Iris pigment epithelial cell (primary cell): ENCODE measurements around the gene SKAP1.
"Not testable (repeated sequence)": the region's sequence is repeated elsewhere in the genome, so short reads cannot be mapped to it uniquely, and the experiment has no call there.

Source experiments
- DNase-seq: peaks from one replicate; pipeline ENCODE4 v3.0.0-alpha.2; 2011; ENCODE audit warnings: low read depth

SKAP1 gene

DNA sequence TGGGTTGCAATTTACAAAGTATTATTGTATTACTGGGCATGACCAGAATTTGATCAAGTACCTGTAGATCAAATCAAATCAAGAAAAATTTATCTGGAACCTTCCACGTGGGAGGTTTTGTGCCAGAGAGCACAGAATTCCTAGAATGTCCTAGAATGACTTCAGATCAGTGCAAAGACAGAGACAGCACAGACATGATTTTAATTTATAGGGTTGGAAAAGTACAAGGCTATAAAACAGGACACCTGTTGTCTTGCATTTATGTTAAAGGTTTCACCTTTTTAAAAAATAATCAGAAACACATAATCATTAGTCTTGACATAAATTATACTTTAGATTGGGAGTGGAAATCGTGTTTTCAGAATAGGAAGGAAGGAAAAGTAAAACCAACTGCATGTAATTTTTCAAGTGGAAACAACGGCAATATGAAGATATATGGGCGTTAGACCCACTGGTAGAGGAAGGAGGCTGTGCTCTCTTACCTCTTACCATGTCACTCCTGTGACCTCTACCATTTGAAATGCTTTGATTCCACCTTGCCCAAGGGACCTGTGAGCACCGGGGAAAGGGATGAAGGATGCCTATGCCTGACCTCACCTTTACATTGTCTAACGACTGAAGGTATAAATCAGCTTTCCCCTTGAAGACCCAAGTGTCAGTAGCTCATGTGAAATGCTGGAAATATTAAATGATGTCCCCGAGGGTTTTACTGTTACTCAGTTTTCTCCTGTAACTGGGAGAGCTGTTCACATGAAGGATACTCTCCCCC is 222.1 kb downstream of the SKAP1 start:
- no peak for DNase-seq

DNA sequence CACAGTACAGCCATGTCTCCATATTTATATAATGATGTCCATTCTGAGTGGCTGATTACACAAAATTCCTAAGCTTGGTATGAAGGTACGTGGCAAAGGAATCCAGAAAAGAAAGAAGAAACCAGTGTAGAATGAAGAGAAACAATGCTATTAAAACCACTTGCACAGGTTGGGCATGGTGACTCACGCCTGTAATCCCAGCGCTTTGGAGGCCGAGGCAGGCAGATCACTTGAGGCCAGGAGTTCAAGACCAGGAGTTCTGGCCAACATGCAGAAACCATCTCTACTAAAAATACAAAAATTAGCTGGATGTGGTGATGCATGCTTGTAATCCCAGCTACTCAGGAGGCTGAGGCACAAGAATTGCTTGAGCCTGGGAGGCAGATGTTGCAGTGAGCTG is 223.0 kb downstream of the SKAP1 start:
- peak; percentile 39 for DNase-seq

DNA sequence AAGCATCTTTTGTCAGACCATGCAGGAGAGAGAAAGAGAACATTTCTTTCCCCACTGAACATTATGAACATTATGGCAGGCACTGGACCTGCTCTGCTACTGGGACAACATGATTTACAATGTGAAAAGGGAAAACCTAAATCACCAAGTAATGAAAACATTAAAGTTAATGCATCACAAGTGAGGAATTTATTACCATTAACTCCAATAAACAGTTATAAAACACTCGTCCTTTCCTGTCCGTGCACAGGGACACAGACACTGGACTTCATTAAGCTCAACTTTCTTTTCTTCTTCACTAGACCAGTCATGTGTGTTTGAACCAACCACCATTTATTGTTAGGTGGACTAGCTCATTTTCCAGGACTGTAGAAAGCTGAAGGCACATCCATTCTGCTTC is 227.1 kb downstream of the SKAP1 start:
- no peak for DNase-seq

DNA sequence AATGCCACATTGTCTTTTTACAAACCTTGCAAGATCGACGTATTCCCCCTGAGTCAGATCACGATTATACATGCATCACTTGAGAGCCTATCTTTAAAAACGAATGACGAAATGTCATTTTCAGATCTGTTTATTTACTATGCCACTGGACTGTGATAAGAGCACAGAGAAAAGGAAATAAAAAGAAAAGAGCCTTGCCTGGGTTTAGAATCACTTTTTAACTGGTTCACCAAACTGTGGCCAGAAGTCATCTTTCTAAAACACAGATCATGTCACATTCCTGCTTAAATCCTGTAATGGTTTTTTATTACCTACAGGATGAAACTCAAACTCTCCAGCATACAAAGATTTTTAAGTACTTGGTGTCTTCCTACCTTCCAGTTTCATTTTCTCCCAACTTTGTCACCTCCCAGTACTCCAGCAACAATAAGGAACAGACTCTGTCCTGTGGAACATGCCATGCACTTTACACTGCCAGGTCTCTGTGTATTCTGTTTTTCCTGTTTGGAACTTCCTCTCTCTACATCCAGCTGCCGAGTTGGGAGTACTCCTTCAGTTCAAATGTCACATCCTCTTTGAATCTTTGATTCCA is 231.0 kb downstream of the SKAP1 start:
- peak; percentile 14 for DNase-seq

DNA sequence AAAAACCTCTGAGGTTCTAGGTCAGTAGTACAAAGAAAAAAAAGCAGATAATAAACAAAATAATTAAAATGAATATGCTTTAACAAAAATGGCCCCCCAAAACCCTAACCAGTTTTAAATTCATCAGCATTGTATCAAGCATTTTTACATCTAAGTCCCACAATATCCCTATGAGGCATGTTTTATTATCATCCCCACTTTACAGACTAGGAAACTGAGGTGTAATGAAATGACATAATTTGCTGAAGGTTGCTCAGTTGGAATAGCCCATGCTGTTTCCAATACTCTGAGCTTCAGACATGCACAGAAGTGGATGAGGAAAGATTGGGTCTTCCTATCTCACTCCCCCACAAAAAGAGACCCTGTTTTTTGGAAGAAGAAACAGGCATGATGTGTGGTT is 234.1 kb downstream of the SKAP1 start:
- DNase-seq, result no peak

DNA sequence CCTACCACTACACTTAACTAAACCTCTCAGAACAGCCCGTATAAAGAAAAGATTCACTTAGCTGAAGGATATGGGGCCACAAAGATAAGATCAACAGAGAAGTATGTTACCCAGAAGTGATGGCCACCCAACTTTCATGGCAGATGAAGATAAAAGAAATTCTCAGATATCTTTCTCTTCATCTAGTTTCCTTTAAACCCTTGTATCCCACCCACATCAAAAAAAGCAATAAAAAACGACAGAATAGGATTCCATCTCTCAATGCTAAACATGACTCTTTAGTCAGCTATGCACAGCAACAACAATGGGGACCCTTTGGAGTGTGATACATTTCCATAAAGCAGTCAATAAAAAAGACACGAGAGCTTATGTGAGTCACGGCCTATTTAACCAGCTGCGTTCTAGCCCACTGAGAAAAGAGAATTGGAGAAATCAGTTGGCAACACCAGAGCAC is 235.9 kb downstream of the SKAP1 start:
- DNase-seq, result peak; percentile 45

DNA sequence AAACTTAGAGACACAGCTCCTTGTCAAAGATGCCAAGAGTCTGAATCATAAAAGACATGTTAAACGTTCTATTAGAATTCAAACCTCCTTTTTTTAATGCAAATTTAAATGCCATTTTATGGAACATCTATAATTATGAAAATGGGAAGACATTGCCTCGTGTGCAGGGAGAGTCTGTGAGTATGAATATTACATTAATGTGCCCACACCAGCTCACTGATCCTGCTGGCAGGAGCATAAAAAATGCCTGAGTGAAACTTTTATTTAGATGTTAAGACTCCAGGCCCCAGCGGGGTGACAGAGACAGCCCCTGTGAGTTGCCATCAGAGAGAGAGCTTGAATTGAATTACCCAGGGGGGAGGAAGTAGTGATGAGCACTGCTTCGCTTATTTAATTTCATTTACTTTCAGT is 237.7 kb downstream of the SKAP1 start:
- DNase-seq, result no peak

DNA sequence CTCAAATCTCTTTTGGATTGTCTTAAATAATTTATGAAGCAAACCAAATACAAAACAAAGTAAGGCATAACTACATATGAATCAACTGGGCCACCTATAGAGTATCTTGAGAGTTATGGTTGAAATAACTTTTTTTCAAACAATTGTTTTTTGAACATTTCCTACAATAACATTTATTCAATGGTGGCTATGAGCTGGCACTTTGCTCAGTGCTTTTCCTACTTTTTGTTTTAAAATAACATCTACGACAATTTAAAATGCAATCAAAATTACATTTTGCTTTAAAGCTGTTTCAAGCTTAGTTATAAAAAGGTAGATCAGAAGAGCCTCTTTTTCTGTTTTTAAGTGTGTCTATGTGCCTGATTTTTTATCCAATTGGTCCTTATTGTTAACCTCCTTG is 238.7 kb downstream of the SKAP1 start:
- no peak for DNase-seq

DNA sequence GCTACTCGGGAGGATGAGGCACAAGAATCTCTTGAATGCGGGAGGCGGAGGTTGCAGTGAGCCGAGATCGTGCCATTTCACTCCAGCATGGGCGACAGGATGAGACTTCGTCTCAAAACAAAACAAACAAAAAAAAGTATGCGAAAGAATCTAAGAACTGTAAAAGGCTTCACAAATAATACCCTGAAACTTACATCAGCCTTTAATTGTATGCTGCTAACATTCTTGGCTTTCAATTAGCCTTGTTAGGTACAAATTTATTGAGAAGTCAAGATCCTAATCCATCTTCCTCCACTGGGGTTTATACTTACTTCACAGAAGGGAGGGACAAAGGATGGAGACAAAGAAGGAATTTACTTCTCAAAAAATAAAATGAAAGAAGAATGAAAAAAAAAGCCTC is 239.1 kb downstream of the SKAP1 start:
- no peak for DNase-seq

DNA sequence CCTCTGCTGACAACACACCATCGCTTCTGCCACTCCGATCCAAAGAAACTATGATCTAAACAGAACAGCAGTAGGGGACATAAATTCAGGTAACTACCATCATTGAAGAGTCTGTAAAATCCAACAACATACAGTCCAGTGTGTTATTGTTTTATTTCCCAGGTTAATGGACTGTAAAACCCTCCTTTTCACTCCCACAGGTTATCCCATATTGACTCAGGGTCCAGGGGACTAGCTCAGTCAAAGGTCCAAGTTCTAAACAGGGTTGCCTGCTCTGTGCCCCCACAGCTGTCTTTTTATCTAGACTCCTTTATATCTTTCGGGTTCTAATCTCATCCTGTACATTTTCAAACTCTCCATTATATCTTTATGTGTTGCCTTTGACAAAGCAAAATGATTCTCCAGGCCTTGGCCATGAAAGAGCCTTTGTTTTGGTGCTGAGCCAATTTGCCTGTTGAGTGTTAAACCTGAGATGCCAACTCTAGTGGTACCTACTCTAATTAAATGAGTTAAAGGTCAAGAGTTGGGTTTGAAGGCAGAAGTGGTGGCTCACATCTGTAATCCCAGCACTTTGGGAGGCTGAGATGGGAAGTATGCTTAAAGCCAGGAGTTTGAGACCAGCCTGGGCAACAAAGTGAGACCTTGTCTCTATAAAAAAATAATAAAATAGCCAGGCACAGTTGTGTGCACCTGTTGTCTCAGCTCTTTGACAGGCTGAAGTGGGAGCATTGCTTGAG is 242.0 kb downstream of the SKAP1 start:
- DNase-seq, result no peak

DNA sequence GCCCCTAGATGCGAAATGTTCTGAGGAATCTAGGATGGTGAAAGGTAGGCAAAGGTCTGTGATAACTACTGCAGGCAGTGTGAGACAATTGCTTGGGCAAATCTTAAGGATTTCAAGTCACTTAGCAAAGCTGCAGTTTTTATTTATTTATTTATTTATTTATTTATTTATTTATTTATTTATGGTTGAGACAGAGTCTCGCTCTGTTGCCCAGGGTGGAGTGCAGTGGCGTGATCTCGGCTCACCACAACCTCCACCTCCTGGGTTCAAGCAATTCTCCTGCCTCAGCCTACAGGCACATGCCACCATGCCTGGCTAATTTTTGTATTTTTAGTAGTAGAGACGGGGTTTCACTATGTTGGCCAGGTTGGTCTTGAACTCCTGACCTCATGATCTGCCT is 243.7 kb downstream of the SKAP1 start:
- not testable (repeated sequence) for DNase-seq

DNA sequence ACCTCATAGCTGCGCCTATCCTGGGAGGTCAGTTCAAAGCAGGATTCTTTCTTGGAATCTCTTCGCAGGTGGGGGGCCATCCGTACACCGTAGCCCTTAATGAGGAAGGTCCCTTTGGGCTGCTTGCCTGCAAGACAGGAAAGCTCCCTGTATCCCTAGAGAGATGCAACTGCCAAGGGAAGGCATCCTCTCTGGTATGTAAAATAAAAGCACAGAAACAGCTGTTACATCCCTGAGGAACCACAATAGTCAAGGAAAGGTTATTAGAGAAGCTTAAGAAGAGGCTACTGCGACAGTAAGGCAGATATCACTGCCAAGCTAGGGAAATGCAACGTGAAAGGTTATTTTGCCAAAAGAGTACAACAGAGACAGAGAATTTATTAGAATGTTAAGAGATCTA is 245.3 kb downstream of the SKAP1 start:
- DNase-seq, result no peak

DNA sequence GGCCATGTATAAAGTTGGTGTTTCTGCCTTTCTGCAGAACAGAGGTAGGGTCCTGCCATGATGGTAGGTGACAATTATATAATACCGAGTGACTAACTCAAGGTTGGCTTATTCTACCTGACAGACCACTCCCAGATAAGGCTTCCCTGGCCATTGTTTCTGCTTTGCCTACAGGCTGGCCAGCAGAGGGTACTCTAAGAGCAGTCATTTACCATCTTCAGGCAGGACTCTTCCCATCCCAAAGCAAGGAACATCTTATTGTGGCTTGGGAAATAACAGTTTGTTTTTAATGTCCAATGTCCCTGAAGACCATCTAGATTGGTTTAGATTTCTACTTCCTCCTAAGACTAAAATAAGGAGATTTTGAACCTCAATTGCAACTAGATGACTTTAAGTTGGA is 248.4 kb downstream of the SKAP1 start:
- DNase-seq, result peak; percentile 16

DNA sequence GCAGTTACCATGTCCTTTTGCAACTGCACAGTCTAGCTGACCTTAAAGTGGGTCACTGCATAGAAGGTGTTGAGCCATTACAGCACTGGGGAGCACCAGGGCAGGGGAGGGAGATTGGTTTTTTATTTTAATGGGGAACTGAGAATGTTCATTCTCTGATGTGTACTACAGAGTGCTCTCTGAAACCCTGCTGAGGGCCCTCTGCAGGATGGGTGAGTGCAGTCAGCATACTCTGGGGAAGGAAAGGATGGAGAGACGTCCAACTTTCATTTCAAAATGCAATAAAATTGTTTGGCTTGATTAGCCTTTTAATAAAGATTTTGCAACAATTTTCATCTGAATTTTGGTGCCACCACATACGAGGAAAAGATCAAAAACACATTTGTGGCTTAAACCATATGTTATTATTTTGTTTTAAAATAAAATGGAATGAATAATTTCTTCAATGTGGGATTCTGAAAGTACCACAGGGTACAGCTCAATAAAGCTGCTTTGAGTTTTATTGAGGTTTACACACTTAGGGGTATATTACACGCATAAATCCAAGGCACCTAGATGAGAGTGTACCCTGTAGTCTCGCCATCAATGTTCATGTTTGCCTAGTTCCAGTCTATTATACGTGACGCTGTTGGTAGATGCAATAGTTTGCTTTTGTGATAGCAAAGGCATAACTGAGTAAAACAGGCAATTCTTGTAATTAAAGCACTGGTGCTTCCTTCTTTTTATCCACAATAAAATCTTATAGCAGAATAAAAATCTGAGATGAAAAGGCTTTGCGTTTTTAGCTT is 249.0 kb downstream of the SKAP1 start:
- DNase-seq, result no peak

DNA sequence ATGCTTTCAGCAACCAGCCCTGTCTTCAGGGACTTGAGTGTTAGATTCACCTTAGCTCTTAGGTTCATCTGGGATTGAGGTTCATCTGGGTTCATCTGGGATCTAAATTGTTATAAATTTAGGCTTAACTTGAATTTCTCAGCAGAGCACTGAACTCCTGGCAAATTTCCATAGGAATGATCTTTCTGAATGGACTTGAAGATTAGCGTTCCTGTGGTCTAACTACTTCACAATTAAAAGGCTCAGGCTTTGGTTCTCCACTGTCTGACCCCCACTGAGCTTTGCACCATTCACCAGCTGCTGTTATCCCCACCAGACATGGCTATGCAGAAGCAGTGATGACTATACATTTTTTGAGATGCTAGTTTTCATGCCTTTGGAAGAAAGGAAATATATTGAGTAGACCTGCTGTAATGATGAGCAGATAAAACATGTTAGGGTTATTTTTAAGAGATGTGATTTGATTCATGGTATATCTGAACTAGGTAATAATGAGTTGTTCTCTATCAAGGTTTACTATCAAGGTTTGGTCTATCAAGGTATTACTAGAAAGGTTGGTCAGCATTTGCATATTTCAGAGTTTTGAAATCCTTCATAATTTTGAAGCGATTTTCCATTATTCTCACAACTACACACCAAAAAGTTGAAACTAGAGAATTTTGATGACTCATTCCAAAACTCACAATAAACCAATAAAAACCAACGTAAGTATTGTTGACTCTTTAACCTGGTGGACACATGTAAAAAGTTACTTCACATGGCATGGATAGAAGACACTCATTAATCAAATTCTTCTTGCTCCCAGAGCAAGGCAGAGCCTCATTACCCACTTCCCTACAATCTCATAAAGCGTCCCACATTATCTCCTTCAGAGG is 250.7 kb downstream of the SKAP1 start:
- DNase-seq, result peak; percentile 34

DNA sequence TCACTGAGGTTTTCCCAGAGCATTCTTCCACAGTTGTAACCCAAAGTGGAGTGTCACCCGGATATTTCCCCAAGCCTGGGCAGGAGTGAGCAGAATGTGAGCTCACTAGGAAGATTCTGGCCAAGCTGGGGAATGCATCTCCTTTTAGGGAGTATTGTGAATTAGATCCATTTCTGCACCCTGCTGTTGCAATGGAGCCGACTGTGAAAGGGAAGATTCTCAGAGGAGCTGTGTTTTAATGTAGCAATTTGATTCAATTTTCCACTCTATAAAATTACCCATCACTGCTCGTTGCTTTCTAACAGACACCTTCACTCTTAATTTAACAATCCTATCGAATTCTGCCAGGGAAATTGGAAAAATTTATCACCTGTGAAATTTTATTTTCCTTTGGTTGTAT is 251.7 kb downstream of the SKAP1 start:
- DNase-seq, result no peak

DNA sequence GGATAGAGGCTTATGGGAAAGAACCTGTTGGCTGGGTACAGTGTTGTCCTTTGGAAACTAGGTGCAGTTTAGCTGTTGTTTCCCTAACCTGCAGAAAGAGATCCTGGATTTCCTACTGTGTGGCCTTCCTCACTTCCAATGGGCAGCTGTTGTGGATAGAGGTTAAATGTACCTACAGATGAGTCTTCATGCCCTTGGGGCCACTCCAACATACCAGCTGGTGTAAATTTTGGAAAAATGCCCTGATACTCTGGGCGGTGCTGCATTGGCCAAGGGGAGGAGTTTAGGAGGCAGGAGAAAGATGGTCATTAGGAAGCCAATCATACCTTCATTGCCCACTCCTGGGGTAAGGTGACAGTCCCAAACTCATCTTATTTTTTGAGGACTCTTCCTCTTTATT is 252.2 kb downstream of the SKAP1 start:
- DNase-seq, result no peak

DNA sequence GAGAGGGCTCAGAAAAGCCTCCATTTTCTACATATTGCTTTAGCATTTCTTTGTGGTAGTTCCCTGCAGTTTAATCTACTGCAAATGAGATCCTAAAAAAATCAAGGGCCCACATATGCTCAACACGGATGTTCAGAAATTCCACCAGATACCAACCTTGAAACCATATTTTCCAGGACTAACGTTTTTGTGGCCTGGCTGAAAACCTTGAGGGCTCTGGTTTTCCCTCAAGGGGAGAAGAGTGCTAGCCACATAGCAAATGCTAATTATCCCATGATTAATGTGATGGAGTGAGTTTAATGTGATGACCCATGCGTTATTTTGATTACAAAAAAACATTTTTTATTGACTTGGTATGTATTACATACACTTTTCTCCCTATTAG is 253.6 kb downstream of the SKAP1 start:
- DNase-seq, result no peak

DNA sequence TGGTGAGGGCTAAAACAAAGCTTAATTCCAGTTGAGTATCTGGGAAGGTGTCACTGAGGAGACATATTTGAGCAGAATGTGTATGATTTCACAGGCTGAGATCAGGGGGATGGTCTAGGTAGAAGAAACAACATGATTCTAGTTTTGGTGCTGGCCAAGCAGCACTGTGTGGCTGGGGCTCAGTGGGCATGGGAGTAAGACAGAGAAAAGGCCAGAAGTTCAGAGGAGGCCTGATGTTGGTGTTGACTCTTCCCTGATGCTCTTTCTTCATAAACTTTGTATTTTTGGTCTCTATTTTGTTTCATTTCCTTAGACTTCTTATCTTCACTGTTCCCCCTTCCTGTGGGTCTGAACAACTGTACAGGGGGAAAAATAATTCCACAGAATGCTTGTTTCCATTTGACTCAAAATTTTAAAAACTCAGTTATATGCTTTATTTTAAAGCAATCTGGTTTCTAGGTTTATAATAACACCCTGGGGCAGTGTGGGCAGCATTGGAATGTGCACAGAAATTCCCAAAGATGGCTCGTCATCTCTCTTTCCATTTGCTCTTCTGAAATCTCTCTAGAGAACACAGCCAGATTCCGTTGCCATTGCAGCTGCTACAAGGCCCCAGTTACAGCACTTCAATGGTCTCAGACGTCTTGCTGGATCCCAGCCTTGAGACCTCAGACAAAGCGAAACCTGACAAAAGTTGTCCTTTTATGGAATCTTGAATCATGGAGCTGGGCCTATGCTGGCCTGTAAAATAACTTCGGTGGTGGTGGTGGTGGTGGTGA is 254.1 kb downstream of the SKAP1 start:
- peak; percentile 44 for DNase-seq

DNA sequence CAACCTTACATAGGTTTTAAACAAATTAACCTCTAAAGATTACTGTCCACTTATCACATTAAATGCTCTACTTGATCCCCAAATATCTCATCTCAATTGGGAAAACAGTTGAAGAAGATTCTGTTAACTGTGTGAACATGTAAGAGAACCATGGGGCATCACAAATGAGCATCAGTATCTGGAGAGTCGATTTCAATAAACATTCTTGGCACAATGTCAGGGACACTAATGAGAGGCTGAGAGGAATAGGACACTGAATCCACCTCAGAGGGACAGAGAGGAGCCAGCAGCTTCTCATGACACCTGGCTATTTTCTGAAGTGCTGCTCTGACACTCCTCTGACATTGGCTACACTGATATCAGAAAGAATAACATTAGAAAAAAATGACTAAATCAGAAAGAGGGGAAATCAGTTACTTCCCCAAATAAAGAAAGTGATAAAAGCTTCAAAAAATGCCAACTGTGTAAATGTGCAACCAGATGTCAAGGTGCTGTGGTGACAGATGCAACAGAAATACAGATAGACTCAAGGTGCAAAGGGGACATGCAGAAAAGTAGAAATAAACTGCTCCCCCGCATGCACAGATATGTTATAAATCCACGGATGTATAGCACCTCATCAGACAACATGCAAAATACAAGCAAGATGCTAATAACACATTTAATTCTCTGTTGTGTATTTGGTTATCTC is 255.0 kb downstream of the SKAP1 start:
- DNase-seq, result no peak
